ENCODE measurements around the gene SIL1. TPM values are rescaled to one million over a fixed set of nuclear protein-coding genes. Genes with fewer than 3 reads are reported as not detected.
"Not testable (repeated sequence)": the region's sequence is repeated elsewhere in the genome, so short reads cannot be mapped to it uniquely, and the experiment has no call there.

Gene SIL1
- total RNA-seq, 4 donors from 2014 or later: 20.3 to 39.2 (median 29.1) TPM

DNA sequence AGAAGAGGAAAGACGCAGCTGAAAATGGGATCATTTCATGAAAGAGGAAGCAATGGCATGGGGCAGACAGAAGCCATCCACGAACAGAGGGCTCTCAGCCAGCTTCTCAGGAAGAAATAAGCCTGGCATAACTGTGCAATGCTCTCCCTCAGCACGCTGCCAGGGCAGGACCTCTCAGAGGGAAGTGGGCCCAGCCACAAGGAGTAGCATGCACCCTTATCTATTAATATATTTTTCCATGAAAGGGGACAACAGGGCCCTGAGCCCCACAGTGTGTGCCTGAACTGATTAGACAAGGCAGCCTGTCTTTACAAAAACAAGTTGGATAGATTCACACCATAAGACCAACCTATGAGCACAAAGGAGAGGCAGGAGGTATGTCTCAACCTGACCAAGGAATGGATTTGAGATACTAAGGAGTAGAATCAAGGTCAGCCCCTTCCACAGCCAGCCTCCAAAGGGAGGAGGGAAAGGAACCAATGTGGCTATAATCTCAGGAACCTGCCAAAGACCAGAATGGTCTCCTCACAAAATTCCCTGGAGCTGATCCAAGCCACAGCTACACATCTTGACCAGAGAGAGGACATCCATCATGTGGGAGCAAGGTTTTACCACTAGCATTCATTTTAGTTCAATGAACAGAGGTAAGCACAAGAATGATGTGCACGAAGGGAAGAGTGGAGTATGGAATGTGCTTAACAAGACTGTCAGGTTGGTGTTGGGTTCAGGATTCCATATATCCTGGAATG lies 154.8 kb downstream of the SIL1 start:
- Histone ChIP-seq H3K27me3 (no peaks in the 10 kb centered on the region), H3K36me3 (peaks cover 0 to 9% (median 4%) of the 10 kb centered on the region in 4 donors), H3K4me3 (no peak overlapping the region), H3K9me3 (no peaks in the 10 kb centered on the region), H3K27ac (replicated peaks in 1 of 4) (no peak overlapping the region), H3K4me1 (no peaks in the 10 kb centered on the region)
- TF ChIP-seq EP300 (IDR thresholded peaks at IDR 0.05) (no peak), POLR2A (IDR thresholded peaks at IDR 0.05; ENCODE audit: low read depth) (no peak), POLR2AphosphoS5 (IDR thresholded peaks at IDR 0.05) (no peak)
- TF ChIP-seq, protein P1, sequence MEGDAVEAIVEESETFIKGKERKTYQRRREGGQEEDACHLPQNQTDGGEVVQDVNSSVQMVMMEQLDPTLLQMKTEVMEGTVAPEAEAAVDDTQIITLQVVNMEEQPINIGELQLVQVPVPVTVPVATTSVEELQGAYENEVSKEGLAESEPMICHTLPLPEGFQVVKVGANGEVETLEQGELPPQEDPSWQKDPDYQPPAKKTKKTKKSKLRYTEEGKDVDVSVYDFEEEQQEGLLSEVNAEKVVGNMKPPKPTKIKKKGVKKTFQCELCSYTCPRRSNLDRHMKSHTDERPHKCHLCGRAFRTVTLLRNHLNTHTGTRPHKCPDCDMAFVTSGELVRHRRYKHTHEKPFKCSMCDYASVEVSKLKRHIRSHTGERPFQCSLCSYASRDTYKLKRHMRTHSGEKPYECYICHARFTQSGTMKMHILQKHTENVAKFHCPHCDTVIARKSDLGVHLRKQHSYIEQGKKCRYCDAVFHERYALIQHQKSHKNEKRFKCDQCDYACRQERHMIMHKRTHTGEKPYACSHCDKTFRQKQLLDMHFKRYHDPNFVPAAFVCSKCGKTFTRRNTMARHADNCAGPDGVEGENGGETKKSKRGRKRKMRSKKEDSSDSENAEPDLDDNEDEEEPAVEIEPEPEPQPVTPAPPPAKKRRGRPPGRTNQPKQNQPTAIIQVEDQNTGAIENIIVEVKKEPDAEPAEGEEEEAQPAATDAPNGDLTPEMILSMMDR (IDR thresholded peaks at IDR 0.05): no peak
- peak; percentile 87 for DNase-seq (ENCODE audit: extremely low spot score)
- intact Hi-C loops (cut with DNase I): no loop called here
- 100% methylated on average over 4 of the region's 4 CpGs for WGBS

DNA sequence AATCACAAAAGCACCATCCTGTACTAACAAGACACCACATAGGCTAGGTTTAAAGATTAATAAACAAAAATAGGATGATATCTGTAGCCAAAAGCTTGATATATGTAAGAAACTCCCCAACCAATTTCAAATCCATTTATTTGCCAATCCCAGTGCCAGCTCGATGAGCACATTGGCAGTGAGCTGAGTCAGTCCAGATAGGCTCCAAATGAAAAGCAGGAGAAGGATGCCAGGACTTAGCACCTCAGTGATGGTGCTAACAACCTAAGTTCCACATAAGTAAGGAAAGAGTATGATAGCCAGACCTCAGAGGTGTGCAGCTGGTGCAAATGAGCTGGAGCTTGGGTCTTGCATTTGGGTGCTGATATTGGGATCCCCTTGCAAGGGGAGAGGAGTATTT lies 158.1 kb downstream of the SIL1 start:
- WGBS: 100% methylated on average over 1 of the region's 1 CpG
- H3K36me3 ChIP-seq: peaks cover 0 to 9% (median 4%) of the 10 kb centered on the region in 4 donors
- H3K4me3 ChIP-seq: no peak overlapping the region
- intact Hi-C loops (cut with DNase I): no loop called here
- no peaks in the 10 kb centered on the region for H3K4me1 ChIP-seq
- no peaks in the 10 kb centered on the region for H3K27me3 ChIP-seq
- DNase-seq (ENCODE audit: extremely low spot score): peak; percentile 55
- no peaks in the 10 kb centered on the region for H3K9me3 ChIP-seq
- no peak for TF ChIP-seq EP300 (IDR thresholded peaks at IDR 0.05)
- TF ChIP-seq, protein P1 (IDR thresholded peaks at IDR 0.05): no peak
- no peak overlapping the region for H3K27ac ChIP-seq (replicated peaks in 1 of 4)

DNA sequence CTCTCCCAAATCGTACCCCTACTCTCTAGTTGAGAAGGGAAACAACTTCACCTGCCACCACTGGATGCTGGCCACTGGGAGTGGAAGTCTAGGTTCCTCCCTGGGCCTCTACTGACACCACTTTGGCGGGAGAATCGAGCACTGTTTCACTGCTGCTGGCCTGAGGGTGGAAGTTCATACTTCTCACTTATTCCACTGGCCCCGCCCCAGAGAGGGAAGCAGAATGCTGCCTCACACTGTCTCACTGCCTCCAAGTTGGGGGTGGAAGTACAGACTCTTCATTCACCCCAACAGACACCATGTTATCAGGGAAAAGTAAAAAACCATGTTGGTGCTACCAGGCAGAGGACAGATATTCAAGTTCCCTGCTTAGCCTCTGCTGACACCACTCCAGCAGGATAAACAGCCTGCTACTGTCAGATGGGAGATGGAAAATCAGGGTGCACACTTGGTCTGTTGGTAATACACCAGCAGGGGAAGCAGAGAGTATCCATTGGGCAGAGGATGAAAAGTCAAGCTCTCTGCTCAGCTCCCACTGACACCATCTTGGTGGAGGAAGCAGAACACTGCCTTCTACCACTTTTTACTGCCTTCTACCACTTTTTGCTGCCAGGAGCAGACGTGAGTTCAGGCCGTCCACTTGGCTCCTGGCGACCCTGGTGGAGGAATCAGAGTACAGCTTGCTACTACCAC lies 159.4 kb downstream of the SIL1 start:
- H3K27ac ChIP-seq (replicated peaks in 1 of 4): no peak overlapping the region
- no peak overlapping the region for H3K4me3 ChIP-seq
- 77% methylated on average over 6 of the region's 7 CpGs for WGBS
- H3K36me3 ChIP-seq: peaks cover 0 to 9% (median 4%) of the 10 kb centered on the region in 4 donors
- DNase-seq (ENCODE audit: extremely low spot score): peak; percentile 60
- H3K4me1 ChIP-seq: no peaks in the 10 kb centered on the region
- intact Hi-C loops (cut with DNase I): no loop called here
- no peak for TF ChIP-seq POLR2A (IDR thresholded peaks at IDR 0.05; ENCODE audit: low read depth)
- TF ChIP-seq POLR2AphosphoS5 (IDR thresholded peaks at IDR 0.05): no peak
- TF ChIP-seq, protein P1 (IDR thresholded peaks at IDR 0.05): no peak
- TF ChIP-seq EP300 (IDR thresholded peaks at IDR 0.05): no peak
- no peaks in the 10 kb centered on the region for H3K9me3 ChIP-seq
- H3K27me3 ChIP-seq: no peaks in the 10 kb centered on the region

DNA sequence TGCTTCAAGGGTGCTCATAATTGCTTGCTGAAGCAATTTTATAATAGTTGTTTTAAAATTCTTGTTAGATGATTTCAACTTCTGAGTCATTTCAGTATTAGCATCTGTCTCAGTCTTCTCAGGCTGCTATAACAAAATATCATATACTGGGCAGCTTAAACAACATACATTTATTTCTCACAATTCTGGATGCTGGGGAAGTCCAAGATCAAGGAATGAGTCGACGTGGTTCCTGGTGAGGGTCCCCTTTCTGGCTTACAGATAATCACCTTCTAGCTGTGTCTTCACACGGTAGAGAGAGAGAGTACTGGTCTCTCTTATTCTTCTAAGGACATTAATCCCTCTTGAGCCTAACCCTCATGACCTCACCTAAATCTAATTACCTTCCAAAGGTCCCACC lies 160.4 kb downstream of the SIL1 start:
- peak; percentile 26 for DNase-seq (ENCODE audit: extremely low spot score)
- TF ChIP-seq POLR2AphosphoS5 (IDR thresholded peaks at IDR 0.05): no peak
- TF ChIP-seq, protein P1 (IDR thresholded peaks at IDR 0.05): no peak
- TF ChIP-seq POLR2A (IDR thresholded peaks at IDR 0.05; ENCODE audit: low read depth): no peak
- TF ChIP-seq EP300 (IDR thresholded peaks at IDR 0.05): no peak
- H3K27ac ChIP-seq (replicated peaks in 1 of 4): no peak overlapping the region
- H3K9me3 ChIP-seq: no peaks in the 10 kb centered on the region
- H3K4me1 ChIP-seq: no peaks in the 10 kb centered on the region
- H3K4me3 ChIP-seq: no peak overlapping the region
- H3K36me3 ChIP-seq: peaks cover 0 to 9% (median 4%) of the 10 kb centered on the region in 4 donors
- H3K27me3 ChIP-seq: no peaks in the 10 kb centered on the region
- intact Hi-C loops (cut with DNase I): no loop called here
- 95% methylated on average over 3 of the region's 3 CpGs for WGBS

DNA sequence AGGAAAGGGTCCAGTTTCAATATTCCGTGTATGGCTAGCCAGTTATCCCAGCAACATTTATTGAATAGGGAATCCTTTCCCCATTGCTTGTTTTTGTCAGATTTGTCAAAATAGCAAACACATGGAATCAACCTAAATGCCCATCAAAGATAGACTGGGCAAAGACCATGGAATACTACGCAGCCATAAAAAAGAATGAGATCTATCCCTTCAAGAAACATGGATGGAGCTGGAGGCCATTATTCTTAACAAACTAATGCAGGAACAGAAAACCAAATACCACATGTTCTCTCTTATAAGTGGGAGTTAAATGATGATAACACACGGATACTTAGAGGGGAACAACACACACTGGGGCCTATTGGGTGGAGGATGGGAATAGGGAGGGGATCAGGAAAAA lies 161.8 kb downstream of the SIL1 start:
- H3K4me3 ChIP-seq; H3K4me1 ChIP-seq; H3K27me3 ChIP-seq; intact Hi-C loops (cut with DNase I); H3K9me3 ChIP-seq; H3K36me3 ChIP-seq; H3K27ac ChIP-seq (replicated peaks in 1 of 4): not testable (repeated sequence)
- DNase-seq (ENCODE audit: extremely low spot score): peak; percentile 5
- WGBS: 81% methylated on average over 3 of the region's 3 CpGs

Data from esophagus muscularis mucosa (tissue), 4 donors.